Coronary artery (tissue), 2 donors: ENCODE measurements around the gene SEMA4F.

Experiments
- DNase-seq: peaks from one replicate; pipeline ENCODE4 v3.0.0-alpha.2; 2017; ENCODE audit warnings: low spot score
- H3K27ac ChIP-seq, 2 donors: fragments of 200-600 bp; sonication (generic); one replicate each; pipeline ENCODE4 v1.5.1; 2016 to 2019
- H3K4me3 ChIP-seq: fragments of 200-600 bp; sonication (generic); 2 replicates; pipeline ENCODE4 v1.5.1; 2016; ENCODE audit warnings: mild to moderate bottlenecking, moderate library complexity
- TF ChIP-seq, protein P1 (sequence below): fragments of 200-600 bp; sonication (generic); IDR thresholded peaks from one replicate; pipeline ENCODE4 v1.5.1; 2019; ENCODE audit warnings: antibody characterized with exemption

SEMA4F gene

DNA sequence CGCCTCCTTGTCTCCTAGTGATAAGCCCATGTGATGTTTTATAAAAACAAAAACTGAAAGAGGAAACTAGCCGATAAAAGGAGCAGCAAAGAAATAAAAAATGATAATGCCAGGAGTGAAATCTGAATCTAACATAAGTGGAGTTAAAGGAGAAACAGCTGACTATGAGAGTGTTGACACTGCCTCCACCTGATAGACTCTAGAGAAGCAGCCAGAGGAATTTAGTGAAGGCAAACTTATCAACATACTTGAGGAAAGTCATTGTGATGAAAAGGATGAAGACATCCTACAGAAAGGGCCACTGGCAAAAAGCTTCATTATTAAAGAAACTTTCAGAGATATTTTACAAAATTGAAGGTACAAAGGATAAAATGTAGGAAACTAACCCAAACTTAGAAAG lies 7.8 kb upstream of the SEMA4F start:
- H3K27ac ChIP-seq = no peak overlapping the region
- H3K4me3 ChIP-seq = no peak overlapping the region
- TF ChIP-seq, protein P1, sequence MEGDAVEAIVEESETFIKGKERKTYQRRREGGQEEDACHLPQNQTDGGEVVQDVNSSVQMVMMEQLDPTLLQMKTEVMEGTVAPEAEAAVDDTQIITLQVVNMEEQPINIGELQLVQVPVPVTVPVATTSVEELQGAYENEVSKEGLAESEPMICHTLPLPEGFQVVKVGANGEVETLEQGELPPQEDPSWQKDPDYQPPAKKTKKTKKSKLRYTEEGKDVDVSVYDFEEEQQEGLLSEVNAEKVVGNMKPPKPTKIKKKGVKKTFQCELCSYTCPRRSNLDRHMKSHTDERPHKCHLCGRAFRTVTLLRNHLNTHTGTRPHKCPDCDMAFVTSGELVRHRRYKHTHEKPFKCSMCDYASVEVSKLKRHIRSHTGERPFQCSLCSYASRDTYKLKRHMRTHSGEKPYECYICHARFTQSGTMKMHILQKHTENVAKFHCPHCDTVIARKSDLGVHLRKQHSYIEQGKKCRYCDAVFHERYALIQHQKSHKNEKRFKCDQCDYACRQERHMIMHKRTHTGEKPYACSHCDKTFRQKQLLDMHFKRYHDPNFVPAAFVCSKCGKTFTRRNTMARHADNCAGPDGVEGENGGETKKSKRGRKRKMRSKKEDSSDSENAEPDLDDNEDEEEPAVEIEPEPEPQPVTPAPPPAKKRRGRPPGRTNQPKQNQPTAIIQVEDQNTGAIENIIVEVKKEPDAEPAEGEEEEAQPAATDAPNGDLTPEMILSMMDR = no peak
- DNase-seq = no peak

DNA sequence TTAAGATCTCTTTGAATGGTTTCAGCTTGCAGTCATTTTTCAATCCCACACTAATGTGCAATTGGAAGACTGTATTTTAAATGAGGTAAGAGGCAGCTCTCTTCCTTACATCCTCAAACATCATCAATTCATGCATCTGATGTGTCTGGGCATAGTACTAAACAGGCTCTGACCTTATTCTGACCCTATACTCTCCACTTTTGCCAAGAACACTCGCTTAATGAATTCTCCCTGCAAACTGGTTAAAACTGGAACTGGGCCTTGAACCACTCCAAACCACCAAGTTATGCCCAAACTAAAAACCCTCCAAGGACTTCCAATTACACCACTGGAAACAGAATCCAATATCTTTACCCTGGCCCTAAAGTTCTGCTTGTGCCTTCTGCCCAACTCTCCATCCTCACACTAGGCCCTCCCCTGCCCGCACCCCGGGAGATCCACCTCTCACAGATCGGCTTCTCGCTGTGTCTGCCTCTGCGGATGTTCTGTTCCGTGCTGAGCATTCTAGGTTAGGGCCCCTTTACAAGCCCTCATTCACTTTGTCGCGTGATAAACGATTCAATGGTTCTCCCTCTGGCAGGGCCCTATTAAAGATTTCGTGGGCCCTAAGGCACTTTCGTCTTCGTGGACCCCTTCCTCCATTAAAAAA lies 7.1 kb upstream of the SEMA4F start:
- Histone ChIP-seq H3K27ac (no peak overlapping the region), H3K4me3 (no peak overlapping the region)
- TF ChIP-seq, protein P1 = no peak
- DNase-seq = no peak

DNA sequence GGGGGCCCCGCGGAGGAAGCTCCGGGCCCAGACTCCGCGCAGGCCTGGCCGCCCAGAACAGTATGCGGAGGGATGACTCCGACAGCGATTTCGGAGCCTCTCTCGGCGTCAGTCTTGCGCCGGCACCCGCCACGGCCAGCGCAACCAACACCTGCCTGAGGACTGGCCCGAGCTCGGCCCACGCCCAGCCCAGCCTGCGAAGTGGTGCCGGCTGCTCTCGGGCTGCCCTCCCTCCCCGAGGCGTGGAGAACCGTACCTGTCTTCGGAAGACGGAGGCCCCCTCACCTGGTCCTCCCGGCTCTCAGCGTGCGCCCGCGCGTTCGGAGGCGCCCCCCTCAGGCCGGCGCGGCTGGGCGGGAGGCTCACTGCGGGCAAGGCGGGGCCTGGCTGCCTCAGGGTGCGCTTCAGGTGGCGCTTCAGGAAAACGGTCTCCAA lies 6.0 kb upstream of the SEMA4F start, which contains the start of gene M1AP:
Gene M1AP (minus strand): TSS at position 322 of the 435 bp plus-strand sequence. CDS start 8,055 bp downstream, outside the sequence.
- no peak within 1 kb of the TSS for H3K27ac ChIP-seq
- peak within 1 kb of the TSS; percentile 32 for H3K4me3 ChIP-seq
- TF ChIP-seq, protein P1 = no peak
- DNase-seq = no peak

DNA sequence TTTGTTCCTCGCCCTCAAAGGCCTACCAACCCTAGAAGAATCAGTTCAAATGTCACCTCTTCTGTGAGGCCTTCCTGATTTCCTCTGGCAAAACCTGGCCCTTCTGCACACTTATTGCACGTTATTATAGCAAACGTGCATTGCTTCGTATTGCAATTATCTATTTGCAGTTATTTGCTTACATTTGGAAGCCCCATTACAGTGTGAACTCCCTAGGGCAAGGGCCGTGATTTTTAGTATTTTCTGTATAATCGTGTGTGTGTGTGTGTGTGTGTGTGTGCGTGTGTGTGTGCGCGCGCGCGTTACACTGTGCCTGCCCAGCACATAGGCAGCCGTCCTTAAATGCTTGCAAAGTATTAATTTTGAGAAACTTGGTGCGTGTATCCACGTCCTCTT lies 460 bp upstream of the SEMA4F start:
- no peak for DNase-seq
- TF ChIP-seq, protein P1 = no peak
- Histone ChIP-seq H3K27ac (no peak overlapping the region), H3K4me3 (peak overlapping the region; percentile 82)

DNA sequence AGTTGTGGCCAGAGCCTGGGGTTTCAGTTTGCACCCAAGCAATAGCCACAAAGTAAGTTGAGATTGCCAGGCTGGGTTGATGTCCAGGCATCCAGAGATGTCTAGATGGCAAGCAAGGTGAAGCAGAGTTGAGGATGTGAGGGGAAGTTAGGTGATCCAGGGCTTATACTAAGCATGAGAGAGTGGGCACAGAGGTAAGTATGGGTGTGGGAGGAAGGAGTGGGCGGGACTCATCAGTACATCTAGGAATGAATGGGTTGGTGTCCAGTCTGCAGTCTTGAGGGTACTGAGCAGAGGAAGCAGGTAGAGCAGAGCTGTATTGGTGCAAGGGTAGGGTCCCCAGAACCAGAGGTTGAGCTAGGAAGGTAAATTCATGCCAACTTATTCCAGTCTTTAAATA lies 1.5 kb downstream of the SEMA4F start:
- TF ChIP-seq, protein P1 = no peak
- H3K27ac ChIP-seq = no peak overlapping the region
- no peak overlapping the region for H3K4me3 ChIP-seq
- DNase-seq = no peak

DNA sequence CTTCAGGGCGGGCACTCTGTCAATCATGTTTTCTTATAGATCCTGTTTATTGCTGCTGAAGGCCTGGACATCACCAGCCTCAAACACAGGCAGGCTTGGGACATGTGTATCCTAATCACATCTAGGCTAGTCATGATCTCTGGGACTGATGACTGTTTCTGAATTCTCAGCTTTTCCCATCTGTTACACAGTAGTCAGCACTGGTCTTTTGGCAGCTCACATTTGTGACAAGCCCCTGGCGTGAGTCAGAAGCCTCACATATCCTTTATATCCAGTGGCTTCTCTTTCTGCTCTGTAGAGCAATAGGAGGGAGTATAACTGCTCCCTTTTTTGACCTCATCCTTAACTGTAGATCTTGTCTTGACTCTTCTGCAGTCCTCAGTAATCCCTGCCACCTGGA lies 4.5 kb downstream of the SEMA4F start:
- no peak overlapping the region for H3K27ac ChIP-seq
- no peak overlapping the region for H3K4me3 ChIP-seq
- TF ChIP-seq, protein P1 = no peak
- no peak for DNase-seq

DNA sequence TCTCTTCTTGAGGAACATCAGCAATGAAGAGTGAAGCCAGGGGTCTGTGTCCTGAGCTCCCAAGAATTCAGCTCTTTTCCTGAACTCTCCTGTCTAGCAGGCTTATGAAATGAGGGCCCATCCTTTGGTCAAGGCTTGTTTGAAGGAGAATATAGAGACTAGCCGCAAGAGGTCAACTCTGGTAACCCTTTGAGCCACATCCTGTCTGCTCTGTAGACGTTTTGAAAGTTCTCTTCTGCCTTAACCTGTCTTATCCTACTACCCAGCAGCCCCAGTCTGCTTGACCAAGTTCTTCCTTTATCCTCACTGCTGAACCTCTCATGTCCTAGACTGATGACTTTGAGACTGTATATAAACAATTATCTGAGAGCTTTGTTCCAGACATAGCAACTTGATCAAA lies 5.4 kb downstream of the SEMA4F start:
- no peak for DNase-seq
- TF ChIP-seq, protein P1 = no peak
- no peak overlapping the region for H3K27ac ChIP-seq
- no peak overlapping the region for H3K4me3 ChIP-seq
